Effector CD4-positive, alpha-beta T cell (primary cell): Measurements from ENCODE around the gene RASSF8.

Experiments used
- DNase-seq: peaks from one replicate; pipeline ENCODE4 v3.0.0-alpha.2; 2020

RASSF8 gene

DNA sequence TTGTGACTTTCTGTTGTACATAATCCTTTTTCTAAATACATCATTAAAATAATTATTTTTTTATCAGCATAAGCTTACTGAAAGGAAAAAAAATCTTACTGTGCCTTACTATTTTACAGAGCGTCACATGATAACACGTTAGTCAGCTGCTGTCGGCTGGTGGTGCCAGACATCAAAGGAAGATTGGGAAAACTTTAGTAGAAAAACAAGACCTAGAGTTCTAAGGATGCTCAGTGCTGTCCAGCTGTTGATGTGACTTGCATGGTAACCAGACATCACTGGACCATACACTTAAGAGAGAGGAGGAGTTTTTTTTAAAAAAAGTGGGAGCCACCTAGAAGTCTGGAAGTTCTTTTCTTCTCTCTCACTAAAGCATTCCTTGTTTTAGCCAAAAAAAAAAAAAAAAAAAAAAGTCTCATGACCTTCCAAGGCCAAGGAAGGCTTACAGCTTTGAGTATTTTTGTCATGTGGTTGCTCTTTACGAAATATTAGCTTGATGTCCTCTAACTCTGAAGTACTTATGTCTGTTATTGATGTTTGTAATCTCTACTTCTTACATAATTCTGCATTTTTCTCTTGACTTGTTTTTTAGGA is 4.5 kb downstream of the RASSF8 start:
- no peak for DNase-seq

DNA sequence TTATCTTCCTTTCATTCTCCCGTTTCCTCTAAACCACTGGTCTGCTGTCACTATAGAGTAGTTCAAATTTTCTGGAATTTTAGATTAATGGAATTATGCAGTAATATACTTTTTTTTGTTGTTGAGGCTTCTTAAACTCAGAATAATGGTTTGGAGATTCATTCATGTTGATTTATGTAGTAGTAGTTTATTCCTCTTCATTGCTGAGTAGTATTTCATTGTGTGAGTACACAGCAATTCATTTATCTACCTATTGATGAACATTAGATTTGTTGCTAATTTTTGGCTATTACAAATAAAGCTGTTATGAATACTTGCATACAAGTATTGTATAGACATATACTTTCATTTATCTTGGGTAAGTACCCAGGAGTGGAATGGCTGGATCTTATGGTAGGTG is 7.2 kb downstream of the RASSF8 start:
- DNase-seq = no peak

GRCh38 chr12:25970082-25970481 is 11.6 kb downstream of the RASSF8 start:
- no peak for DNase-seq

DNA sequence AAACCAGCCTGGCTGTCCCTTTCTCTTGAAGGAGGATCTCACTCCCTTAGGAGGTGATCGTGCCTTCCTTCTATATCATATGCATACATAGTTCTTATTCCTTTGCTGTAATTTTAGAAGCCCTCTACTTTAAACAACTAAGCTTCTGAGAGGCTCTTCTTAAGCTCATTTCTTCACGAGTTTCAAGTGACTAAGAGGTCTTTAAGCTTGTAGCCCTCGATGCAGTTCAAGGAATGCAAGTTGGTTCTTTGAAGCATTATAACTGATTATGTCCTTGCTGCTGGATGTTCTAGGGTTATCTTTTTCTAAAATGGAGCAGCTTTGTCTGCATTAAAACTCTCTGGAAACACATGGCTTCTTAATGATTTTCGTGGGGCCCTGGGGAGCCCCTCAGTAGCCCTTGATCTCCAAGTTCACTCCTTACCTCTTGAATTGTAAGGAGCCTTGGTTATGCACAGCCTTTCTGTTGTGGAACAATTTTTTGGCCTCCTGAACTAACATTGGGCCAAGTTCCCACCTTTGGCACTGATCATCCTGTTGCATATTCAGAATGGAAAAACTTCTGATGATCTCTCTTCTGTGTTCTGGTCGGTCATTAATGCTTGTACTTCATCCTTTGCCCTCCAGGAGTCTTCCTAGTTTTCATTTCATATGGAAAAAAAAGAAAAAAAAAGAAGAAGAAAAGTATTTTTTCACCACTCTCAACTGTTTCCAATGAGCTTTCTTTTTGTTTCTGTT is 12.6 kb downstream of the RASSF8 start:
- no peak for DNase-seq

DNA sequence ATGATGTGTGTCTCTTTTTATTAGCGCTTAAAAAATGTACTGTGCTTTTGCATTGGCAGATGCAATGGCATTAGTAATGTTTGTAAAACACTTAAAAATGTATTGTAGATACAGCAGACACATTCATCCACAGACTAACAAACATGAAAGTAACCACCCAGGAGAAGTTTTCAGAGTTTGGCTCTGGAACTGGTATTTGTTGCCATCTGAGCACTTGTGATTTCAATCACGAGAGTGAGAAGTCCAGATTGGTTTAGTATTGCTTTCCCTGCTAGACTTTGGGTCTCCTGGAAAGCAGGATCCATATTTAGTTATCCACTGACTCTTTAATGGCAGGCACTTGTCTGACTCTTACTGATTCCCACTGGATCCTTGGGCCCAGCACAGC is 13.2 kb downstream of the RASSF8 start:
- no peak for DNase-seq

DNA sequence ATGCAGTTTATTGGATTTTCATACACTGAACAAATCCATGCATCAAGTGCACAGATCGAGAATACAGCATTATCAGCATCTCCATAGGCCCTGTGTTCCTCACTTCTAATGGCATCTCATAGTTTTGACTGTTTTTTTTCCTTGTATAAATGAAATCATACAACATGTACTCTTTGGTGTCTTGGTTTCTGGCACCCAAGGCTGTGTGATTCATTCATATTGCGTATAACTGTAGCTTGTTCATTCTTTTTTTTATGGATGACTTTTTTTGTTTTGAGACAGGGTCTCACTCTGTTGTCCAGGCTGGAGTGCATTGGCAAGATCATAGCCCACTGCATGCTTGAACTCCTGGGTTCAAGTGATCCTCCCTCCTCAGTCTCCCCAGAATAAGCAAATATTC is 14.3 kb downstream of the RASSF8 start:
- DNase-seq = no peak

- no peak for DNase-seq
Measured at GRCh38 chr12:25975179-25975578, 16.7 kb downstream of the RASSF8 start.

DNA sequence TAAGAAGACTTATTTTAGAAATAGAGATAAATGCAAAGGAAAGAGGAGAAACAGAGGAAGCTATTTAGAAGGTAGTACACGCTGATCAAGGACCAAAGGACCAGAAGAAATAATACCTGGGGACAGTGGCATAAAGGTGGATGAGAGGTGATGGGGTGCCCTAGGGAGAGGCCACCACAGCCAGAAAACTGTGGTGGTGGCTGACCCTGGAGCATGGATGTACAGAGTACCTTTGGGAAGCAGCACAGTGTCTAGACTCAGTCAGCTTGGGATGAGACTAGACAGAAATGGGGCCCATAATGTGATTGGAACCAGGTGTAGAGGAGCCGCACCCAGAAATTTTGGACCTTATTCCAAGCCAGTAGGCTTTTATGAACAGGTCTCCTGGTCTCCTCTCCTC is 17.2 kb downstream of the RASSF8 start:
- DNase-seq = no peak

DNA sequence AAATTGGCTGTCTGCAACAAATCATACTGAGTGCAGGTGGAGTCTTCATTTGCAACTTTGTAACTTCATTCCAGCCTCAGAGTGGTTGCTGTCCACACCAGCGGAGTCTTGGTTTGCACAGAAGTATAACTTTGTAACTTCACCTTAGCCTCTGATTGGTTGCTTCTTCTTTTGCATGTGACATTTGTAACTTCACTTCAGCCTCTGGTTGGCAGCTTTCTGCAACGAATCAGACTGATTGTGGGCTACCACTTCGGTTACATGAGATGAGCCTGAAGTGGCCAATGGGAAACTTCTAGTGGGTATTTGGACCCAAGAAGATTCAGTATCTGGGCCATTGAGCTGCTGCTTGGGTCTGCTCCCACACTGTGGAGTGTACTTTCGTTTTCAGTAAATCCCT is 17.8 kb downstream of the RASSF8 start:
- no peak for DNase-seq

DNA sequence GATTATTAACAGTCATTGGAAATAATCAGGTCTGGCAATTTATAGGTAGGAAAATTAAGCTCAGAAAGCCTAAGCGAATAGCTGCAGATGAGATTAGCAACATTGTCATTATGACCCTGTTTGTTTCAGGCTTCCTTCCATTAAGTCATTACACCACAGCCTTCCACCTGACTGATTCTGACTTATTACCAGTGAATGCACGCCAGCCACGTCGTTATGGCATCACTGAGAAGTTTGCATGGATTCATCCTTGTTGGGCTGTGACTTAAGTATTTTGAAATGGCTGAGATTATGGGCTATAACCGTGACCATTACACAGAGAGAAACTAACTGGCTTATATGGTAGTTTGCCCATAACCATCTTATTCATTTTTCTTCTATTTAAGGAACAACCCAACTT is 18.6 kb downstream of the RASSF8 start:
- DNase-seq = no peak

GRCh38 chr12:25979059-25979458 is 20.6 kb downstream of the RASSF8 start:
- no peak for DNase-seq

DNA sequence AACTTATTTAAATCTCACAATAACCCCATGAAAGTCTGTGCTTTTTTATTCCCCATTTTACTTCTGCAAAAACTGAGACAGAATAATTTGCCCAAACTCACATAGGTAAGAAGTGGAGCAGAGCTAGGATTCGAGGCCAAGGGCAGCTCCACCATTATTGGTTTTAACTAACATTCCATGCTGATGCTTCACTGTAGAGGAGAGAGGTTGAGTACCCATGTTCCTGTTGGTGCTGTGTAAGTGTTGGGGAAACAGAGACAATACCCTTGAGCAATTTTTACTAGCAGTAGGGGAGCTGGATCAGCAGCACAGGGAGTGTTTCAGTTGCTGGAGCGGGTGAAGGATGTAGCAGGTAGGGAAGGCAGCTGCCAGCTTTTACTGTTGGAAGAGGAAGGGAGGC is 21.1 kb downstream of the RASSF8 start:
- no peak for DNase-seq

GRCh38 chr12:25980035-25980434 is 21.6 kb downstream of the RASSF8 start:
- no peak for DNase-seq

GRCh38 chr12:25981597-25981996 is 23.1 kb downstream of the RASSF8 start:
- no peak for DNase-seq

DNA sequence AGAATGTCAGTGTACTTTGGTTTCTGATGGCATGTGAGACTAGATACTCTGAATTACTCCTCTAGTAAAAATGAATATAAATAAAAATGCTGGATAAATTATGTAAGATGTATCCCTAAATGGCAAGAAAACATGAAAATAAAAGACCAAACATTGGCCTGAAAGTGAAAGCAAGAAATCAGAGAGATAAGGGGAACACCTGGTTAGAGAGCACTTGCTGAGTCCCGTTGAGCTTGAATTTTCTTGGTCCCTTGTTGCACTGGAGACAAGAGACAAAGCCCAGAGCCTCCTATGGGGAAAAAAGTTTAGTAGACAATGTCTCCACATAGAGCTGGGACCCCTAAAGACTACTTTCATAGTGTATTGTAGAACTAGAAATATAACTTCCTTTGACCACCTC is 23.9 kb downstream of the RASSF8 start:
- DNase-seq = no peak

DNA sequence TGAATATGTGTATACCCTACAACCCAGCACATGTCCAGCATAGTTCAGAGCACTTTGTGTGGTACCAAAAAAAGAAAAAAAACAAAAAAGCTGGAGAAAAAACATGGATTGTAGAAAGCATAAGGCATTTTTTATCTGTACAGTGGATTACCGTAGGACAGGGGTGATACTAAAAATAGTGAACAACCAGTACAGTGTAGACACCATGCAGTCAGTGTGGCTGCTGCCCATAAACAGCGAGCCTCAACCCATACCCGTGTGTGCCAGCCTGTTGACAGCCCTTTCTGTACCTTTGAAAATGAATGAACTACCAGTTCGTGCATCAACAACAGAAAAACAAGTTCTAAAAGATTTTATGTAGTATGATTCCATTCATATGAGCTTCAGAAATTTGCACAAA is 25.1 kb downstream of the RASSF8 start:
- no peak for DNase-seq

DNA sequence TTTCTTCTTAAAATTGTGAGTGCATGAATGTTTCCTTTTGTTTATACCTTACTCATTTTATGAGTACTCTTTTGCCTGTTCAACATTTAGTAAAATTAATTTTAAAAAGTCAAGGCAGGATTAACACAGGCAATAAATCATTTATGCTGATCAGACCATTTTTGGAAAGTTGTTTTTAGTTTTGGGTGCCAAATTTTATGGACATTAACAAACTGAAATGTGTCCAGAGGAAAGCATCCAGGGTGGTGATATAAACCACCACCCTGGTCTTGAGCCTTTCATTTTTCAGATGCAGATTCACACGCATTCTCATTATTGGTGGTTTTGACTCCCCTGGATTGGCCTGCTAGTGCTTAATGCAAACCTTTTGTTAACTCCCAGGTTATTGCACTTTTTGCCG is 26.3 kb downstream of the RASSF8 start:
- DNase-seq = no peak

DNA sequence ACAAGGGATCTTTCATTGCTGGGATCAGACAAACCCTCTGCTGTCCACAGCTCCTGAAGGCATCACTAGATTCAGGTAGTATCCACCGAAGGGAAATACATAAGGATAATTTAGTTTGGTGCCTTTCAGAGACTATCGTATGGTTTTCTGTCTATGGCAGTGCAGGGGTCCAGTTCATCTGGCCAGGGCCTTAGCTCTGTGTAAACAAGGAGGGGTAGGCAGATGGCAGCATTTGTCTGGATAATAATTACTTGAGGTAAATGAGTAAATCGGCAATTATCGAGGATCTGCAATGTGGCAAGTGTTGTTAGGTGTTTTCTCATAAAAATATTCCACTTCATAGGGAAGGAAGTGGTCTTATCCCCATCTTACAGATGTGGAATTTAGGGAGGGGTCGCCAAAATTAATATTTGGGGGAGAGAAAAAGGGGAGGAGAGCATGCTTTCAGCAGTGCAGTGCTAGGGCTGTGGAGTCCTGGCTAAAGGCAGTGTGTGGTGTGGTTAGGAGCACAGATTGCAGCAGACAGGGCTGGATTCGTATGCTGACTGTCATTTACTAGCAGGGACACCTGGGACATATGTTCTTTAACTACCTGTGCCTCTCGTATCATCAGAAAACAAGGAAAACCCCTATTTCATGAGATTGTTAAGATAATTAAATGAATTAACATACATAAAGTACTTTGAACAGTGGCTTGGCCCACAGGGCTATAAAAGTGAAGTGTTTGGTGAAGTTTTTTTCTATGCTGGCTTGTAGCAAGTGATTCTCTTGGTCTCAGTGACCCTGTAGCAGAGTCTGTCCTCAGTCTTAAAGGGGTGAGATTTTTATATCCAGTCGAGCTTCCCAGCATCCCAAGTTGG is 27.1 kb downstream of the RASSF8 start:
- no peak for DNase-seq

DNA sequence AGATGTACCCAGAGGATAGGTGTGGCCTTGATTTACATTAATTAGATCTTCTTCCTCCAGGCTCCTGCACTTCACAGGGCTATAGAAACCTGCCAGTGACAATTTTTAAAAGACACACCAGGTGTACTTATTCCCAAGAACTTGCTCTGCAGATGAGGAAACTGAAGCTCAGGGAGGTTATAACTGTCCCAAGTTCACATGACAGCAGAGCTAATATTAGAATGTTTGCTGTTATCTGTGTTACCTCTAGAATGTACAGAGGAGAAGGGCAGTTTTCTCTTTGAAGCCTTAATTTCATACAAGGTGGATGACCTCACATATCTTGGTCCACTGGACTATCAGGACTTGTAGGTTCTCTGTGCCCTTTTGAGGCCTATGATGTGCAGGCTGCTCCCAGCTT is 27.7 kb downstream of the RASSF8 start:
- no peak for DNase-seq

DNA sequence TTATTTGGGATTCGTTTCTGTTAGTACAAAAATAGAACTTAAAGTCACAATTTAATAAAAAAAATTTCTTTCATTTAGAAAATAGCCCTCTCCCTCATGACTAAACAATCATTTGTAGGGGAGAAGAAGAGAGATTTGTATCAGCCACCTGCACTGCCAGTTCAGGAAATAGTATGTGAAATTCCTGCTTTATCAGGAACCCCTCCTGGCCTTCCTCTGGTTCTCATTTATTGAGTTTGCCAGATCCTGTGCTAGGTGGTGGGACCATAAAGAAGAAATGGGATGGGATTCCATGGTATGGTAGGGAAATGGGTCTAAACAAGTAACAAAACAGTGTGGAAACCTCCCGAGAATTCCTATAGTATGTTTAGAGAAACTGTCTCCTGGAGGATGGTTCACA is 30.0 kb downstream of the RASSF8 start:
- DNase-seq = no peak

GRCh38 chr12:25990495-25990894 is 32.0 kb downstream of the RASSF8 start:
- no peak for DNase-seq

GRCh38 chr12:25992026-25992782 is 33.7 kb downstream of the RASSF8 start:
- no peak for DNase-seq
